Measurements from ENCODE around the gene VTI1A.

DNA sequence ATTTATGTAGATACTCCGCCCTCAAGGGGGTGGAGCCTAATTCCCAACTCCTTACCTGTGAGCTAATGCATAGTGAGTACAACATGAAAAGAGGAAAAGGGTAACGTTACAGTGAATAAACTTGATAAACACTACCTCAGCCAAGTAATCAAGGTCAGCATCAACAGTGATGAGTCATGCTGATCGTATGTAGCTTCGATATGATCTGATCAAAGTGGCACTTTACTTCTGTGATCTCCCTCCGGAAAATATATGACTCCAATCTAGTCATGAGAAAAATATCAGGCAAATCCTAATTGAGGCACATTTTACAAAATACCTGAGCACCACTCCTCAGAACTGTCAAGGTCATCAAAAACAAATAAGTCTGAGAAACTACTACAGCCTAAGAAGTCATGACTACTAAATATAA, 70.4 kb downstream of the VTI1A start:
- TF ChIP-seq, protein P1, sequence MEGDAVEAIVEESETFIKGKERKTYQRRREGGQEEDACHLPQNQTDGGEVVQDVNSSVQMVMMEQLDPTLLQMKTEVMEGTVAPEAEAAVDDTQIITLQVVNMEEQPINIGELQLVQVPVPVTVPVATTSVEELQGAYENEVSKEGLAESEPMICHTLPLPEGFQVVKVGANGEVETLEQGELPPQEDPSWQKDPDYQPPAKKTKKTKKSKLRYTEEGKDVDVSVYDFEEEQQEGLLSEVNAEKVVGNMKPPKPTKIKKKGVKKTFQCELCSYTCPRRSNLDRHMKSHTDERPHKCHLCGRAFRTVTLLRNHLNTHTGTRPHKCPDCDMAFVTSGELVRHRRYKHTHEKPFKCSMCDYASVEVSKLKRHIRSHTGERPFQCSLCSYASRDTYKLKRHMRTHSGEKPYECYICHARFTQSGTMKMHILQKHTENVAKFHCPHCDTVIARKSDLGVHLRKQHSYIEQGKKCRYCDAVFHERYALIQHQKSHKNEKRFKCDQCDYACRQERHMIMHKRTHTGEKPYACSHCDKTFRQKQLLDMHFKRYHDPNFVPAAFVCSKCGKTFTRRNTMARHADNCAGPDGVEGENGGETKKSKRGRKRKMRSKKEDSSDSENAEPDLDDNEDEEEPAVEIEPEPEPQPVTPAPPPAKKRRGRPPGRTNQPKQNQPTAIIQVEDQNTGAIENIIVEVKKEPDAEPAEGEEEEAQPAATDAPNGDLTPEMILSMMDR (conservative IDR thresholded peaks at IDR 0.05; ENCODE audit: low read depth, low read length), result no peak
- TF ChIP-seq POLR2A (IDR thresholded peaks at IDR 0.05; ENCODE audit: low read depth, low read length) (no peak), CEBPB (IDR thresholded peaks at IDR 0.05; ENCODE audit: low read depth, low read length) (no peak), CHD1 (IDR thresholded peaks at IDR 0.05; ENCODE audit: low read depth, low read length) (no peak), SMC3 (IDR thresholded peaks at IDR 0.05; ENCODE audit: low read depth, low read length) (no peak), BHLHE40 (IDR thresholded peaks at IDR 0.05; ENCODE audit: low read depth, low read length) (no peak)

Data from IMR-90 (cell line).